PFSK-1 (cell line): ENCODE measurements around the gene MUS81.

ENCODE experiments used
- FOXP2 ChIP-seq: optimal IDR thresholded peaks from 2 replicates; pipeline ENCODE3; 2011; ENCODE audit warnings: borderline replicate concordance, control low read depth, inconsistent platforms; ENCODE audit not compliant: insufficient read depth; ENCODE audit errors: extremely low read length, extremely low read depth
- POLR2AphosphoS5 ChIP-seq: IDR thresholded peaks from 2 replicates; pipeline ENCODE4 v1.6.1; 2012; ENCODE audit warnings: low read depth, mild to moderate bottlenecking, control low read depth, low read length, moderate library complexity
- SIN3A ChIP-seq: IDR thresholded peaks from 2 replicates; pipeline ENCODE4 v1.6.1; 2012; ENCODE audit warnings: mild to moderate bottlenecking, low read length, moderate library complexity, borderline replicate concordance; ENCODE audit not compliant: insufficient read depth
- TAF1 ChIP-seq: IDR thresholded peaks from 2 replicates; pipeline ENCODE4 v1.6.1; 2012; ENCODE audit warnings: low read length, control low read depth, borderline replicate concordance; ENCODE audit not compliant: insufficient read depth
- TF ChIP-seq, protein P1 (sequence below), 2 experiments: IDR thresholded peaks; 2 replicates each; pipeline versions ENCODE4 v1.6.1 to v1.8.0; 2011 to 2012; ENCODE audit warnings: low read depth in 2 of 2, low read length in 2 of 2, control low read depth in 1 of 2, inconsistent platforms in 1 of 2, mild to moderate bottlenecking in 1 of 2, moderate library complexity in 1 of 2; ENCODE audit not compliant: insufficient read depth in 1 of 2

DNA sequence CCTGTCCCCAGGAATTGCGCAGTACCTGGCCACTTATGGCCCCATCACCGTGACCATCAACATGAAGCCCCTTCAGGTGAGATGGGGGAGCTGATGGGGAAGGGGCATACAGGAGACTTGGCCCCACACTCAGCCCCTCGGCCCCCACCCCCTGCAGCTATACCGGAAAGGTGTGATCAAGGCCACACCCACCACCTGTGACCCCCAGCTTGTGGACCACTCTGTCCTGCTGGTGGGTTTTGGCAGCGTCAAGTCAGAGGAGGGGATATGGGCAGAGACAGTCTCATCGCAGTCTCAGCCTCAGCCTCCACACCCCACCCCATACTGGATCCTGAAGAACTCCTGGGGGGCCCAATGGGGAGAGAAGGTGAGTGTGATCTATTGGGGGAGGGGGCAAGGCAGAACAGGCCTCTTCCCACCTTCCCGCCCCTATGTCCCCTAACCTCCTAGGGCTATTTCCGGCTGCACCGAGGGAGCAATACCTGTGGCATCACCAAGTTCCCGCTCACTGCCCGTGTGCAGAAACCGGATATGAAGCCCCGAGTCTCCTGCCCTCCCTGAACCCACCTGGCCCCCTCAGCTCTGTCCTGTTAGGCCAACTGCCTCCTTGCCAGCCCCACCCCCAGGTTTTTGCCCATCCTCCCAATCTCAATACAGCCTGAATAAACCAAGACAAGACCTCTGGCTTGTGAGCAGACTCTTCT lies 23.0 kb downstream of the MUS81 start:
- TF ChIP-seq POLR2AphosphoS5: no peak
- TF ChIP-seq, protein P1, sequence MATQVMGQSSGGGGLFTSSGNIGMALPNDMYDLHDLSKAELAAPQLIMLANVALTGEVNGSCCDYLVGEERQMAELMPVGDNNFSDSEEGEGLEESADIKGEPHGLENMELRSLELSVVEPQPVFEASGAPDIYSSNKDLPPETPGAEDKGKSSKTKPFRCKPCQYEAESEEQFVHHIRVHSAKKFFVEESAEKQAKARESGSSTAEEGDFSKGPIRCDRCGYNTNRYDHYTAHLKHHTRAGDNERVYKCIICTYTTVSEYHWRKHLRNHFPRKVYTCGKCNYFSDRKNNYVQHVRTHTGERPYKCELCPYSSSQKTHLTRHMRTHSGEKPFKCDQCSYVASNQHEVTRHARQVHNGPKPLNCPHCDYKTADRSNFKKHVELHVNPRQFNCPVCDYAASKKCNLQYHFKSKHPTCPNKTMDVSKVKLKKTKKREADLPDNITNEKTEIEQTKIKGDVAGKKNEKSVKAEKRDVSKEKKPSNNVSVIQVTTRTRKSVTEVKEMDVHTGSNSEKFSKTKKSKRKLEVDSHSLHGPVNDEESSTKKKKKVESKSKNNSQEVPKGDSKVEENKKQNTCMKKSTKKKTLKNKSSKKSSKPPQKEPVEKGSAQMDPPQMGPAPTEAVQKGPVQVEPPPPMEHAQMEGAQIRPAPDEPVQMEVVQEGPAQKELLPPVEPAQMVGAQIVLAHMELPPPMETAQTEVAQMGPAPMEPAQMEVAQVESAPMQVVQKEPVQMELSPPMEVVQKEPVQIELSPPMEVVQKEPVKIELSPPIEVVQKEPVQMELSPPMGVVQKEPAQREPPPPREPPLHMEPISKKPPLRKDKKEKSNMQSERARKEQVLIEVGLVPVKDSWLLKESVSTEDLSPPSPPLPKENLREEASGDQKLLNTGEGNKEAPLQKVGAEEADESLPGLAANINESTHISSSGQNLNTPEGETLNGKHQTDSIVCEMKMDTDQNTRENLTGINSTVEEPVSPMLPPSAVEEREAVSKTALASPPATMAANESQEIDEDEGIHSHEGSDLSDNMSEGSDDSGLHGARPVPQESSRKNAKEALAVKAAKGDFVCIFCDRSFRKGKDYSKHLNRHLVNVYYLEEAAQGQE (IDR thresholded peaks at IDR 0.05; ENCODE audit: insufficient read depth in 1 of 2, low read depth in 2 of 2, low read length in 2 of 2): no peak
- TF ChIP-seq TAF1: no peak
- TF ChIP-seq FOXP2: no peak
- TF ChIP-seq SIN3A: no peak
